ENCODE data around the gene RBM14.
A peak's percentile ranks its signal among the peaks of the same experiment; 100 is the strongest.
"Not testable (repeated sequence)": the region's sequence is repeated elsewhere in the genome, so short reads cannot be mapped to it uniquely, and the experiment has no call there.

Gene RBM14

GRCh38 chr11:66616379-66617154 lies at the start of gene RBM14:
TSS of gene RBM14 (plus strand) at chr11:66616630. CDS start at chr11:66616721, 91 bp downstream.
- peak; percentile 99 for DNase-seq

- DNase-seq, result no peak
Measured at GRCh38 chr11:66567787-66568123, 48.7 kb upstream of the RBM14 start.

GRCh38 chr11:66568124-66568916 lies 48.1 kb upstream of the RBM14 start, which contains the start of gene CTSF:
TSS of gene CTSF (minus strand) at chr11:66568606. CDS start at chr11:66568486, 120 bp downstream.
- peak; percentile 74 for DNase-seq

GRCh38 chr11:66569076-66569475 lies 47.4 kb upstream of the RBM14 start:
- no peak for DNase-seq

GRCh38 chr11:66570079-66570849 lies 46.2 kb upstream of the RBM14 start:
- DNase-seq, result no peak

- DNase-seq, result no peak
Measured at GRCh38 chr11:66570850-66571180, 45.6 kb upstream of the RBM14 start.

GRCh38 chr11:66579017-66579606 lies 37.3 kb upstream of the RBM14 start:
- peak; percentile 35 for DNase-seq

- DNase-seq, result no peak
Measured at GRCh38 chr11:66580803-66581202, 35.6 kb upstream of the RBM14 start.

GRCh38 chr11:66581261-66581660 lies 35.2 kb upstream of the RBM14 start:
- no peak for DNase-seq

GRCh38 chr11:66582565-66583147 lies 33.8 kb upstream of the RBM14 start:
- not testable (repeated sequence) for DNase-seq

GRCh38 chr11:66585447-66585846 lies 31.0 kb upstream of the RBM14 start:
- not testable (repeated sequence) for DNase-seq

GRCh38 chr11:66586136-66586535 lies 30.3 kb upstream of the RBM14 start:
- no peak for DNase-seq

GRCh38 chr11:66589315-66589714 lies 27.1 kb upstream of the RBM14 start:
- DNase-seq, result not testable (repeated sequence)

GRCh38 chr11:66589996-66590675 lies 26.3 kb upstream of the RBM14 start:
- no peak for DNase-seq

GRCh38 chr11:66591175-66591574 lies 25.3 kb upstream of the RBM14 start:
- no peak for DNase-seq

- DNase-seq, result peak; percentile 95
Measured at GRCh38 chr11:66592457-66593302, 23.8 kb upstream of the RBM14 start, which contains the start of the genes CCDC87 and CCS. TSS of gene CCDC87 (minus strand) at chr11:66593063. CDS start at chr11:66593015, 48 bp downstream. TSS of gene CCS (plus strand) at chr11:66593185. CDS start at chr11:66593262, 77 bp downstream.

GRCh38 chr11:66593303-66593635 lies 23.2 kb upstream of the RBM14 start:
- DNase-seq, result no peak

- no peak for DNase-seq
Measured at GRCh38 chr11:66593650-66594049, 22.8 kb upstream of the RBM14 start.

GRCh38 chr11:66595245-66595904 lies 21.1 kb upstream of the RBM14 start:
- DNase-seq, result no peak

- no peak for DNase-seq
Measured at GRCh38 chr11:66598993-66599392, 17.4 kb upstream of the RBM14 start.
